Esophagus squamous epithelium (tissue), 5 donors: ENCODE data around the gene NUDT12. TPM values are rescaled to one million over a fixed set of nuclear protein-coding genes. Genes with fewer than 3 reads are reported as not detected.

Source experiments
- DNase-seq: peaks from one replicate; lab custom pipeline; 2025; lab: John Stamatoyannopoulos, UW
- H3K27ac ChIP-seq, 4 donors: fragments of 200-600 bp; sonication (generic); one replicate each; pipeline ENCODE4 v1.5.1; 2016 to 2019; ENCODE audit warnings: mild to moderate bottlenecking in 1 of 4
- H3K27me3 ChIP-seq, 4 donors: fragments of 200-600 bp; sonication (generic); 1 replicate in 3 of 4; 2 replicates in 1 of 4; pipeline versions ENCODE4 v1.5.1 to v1.6.0; 2017 to 2021; ENCODE audit warnings: antibody characterized with exemption in 1 of 4
- H3K36me3 ChIP-seq, 3 donors: fragments of 200-600 bp; sonication (generic); one replicate each; pipeline ENCODE4 v1.5.1; 2016 to 2019
- H3K4me1 ChIP-seq, 3 donors: fragments of 200-600 bp; sonication (generic); one replicate each; pipeline ENCODE4 v1.5.1; 2017 to 2019
- H3K4me3 ChIP-seq, 4 donors: fragments of 200-600 bp; sonication (generic); 1 replicate in 3 of 4; 2 replicates in 1 of 4; pipeline ENCODE4 v1.5.1; 2016 to 2019; ENCODE audit warnings: mild to moderate bottlenecking in 2 of 4, moderate library complexity in 1 of 4
- H3K9me3 ChIP-seq, 3 donors: fragments of 200-600 bp; sonication (generic); one replicate each; pipeline ENCODE4 v1.5.1; 2016 to 2019
- POLR2A ChIP-seq, 4 donors: fragments of 450-650 bp; IDR thresholded peaks; one replicate each; pipeline ENCODE4 v1.6.1; 2017; ENCODE audit warnings: antibody characterized with exemption in 4 of 4, mild to moderate bottlenecking in 4 of 4, moderate library complexity in 3 of 4
- WGBS, 2 donors: methylation state at CpG; one replicate each; pipeline ENCODE4 v1.1.5; 2018; 5-methylcytosine and 5-hydroxymethylcytosine counted together
- intact Hi-C: fragments of 100-400 bp; cut with DNase I; formaldehyde crosslinking; loops from one replicate; pipeline ENCODE4 v1.15.0; 2022
- total RNA-seq, 4 donors: library from RNA; depleted of rRNA; stranded (reverse); fragments of >200 nt; gene quantifications; one replicate each; pipeline ENCODE4 v1.1.0, GENCODE V29; 2016
- TF ChIP-seq, protein P1 (sequence below), 6 experiments: fragments of 450-650 bp in 4 of 6; fragments of 200-600 bp in 2 of 6; sonication (generic) in 2 of 6; IDR thresholded peaks; one replicate each; pipeline ENCODE4 v1.5.1; 2016 to 2019; ENCODE audit warnings: antibody characterized with exemption in 6 of 6, mild to moderate bottlenecking in 4 of 6, moderate library complexity in 4 of 6
- donor health status: DM: yes; HTN: yes; CAD: no.

Gene NUDT12
- total RNA-seq, 4 donors from 2014 or later = 6.8 to 12.3 (median 9.9) TPM

- H3K27me3 ChIP-seq = peaks cover 0 to 6% (median 0%) of the 10 kb centered on the region in 4 donors
- intact Hi-C loops = no loop called here
- no peaks in the 10 kb centered on the region for H3K9me3 ChIP-seq
- H3K36me3 ChIP-seq = no peaks in the 10 kb centered on the region
- WGBS, 2 donors = 50 to 63% methylated on average over 3 of the region's 3 CpGs
- no peak for TF ChIP-seq POLR2A (IDR thresholded peaks at IDR 0.05)
- TF ChIP-seq, protein P1, sequence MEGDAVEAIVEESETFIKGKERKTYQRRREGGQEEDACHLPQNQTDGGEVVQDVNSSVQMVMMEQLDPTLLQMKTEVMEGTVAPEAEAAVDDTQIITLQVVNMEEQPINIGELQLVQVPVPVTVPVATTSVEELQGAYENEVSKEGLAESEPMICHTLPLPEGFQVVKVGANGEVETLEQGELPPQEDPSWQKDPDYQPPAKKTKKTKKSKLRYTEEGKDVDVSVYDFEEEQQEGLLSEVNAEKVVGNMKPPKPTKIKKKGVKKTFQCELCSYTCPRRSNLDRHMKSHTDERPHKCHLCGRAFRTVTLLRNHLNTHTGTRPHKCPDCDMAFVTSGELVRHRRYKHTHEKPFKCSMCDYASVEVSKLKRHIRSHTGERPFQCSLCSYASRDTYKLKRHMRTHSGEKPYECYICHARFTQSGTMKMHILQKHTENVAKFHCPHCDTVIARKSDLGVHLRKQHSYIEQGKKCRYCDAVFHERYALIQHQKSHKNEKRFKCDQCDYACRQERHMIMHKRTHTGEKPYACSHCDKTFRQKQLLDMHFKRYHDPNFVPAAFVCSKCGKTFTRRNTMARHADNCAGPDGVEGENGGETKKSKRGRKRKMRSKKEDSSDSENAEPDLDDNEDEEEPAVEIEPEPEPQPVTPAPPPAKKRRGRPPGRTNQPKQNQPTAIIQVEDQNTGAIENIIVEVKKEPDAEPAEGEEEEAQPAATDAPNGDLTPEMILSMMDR (IDR thresholded peaks at IDR 0.05) = no peak
- H3K4me3 ChIP-seq = no peak overlapping the region
- DNase-seq = no peak
- H3K4me1 ChIP-seq = no peaks in the 10 kb centered on the region
- no peak overlapping the region for H3K27ac ChIP-seq
Observed at GRCh38 chr5:103569313-103570060, 6.9 kb upstream of the NUDT12 start.

DNA sequence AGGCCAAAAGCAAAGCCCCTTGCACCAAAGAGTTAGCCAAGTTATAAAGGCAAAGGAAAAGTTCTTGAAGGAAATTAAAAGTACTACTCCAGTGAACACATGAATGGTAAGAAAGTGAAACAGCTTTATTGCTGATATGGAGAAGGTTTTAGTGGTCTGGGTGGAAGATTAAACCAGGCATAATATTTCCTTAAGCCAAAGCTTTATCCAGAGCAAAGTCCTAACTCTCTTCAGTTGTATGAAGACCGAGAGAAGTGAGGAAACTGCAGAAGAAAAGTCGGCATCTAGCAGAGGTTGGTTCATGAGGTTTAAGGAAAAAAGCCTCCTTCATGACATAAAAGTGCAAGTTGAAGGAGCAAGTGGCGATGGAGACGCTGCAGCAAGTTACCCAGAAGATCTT, 3.1 kb upstream of the NUDT12 start:
- TF ChIP-seq POLR2A (IDR thresholded peaks at IDR 0.05) = no peak
- TF ChIP-seq, protein P1 (IDR thresholded peaks at IDR 0.05) = no peak
- peaks cover 0 to 3% (median 0%) of the 10 kb centered on the region in 4 donors for H3K27me3 ChIP-seq
- WGBS, 2 donors = 85 to 91% methylated on average over 4 of the region's 4 CpGs

GRCh38 chr5:103561685-103562452, 720 bp downstream of the NUDT12 start:
- intact Hi-C loops = no loop called here
- no peak for DNase-seq

More for the DNA sequence above, 3.1 kb upstream of the NUDT12 start:
- no peaks in the 10 kb centered on the region for H3K36me3 ChIP-seq
- no peak for DNase-seq
- H3K9me3 ChIP-seq = no peaks in the 10 kb centered on the region
- no peak overlapping the region for H3K4me3 ChIP-seq
- intact Hi-C loops = no loop called here
- H3K4me1 ChIP-seq = peaks cover 0 to 15% (median 0%) of the 10 kb centered on the region in 3 donors
- H3K27ac ChIP-seq = no peak overlapping the region

DNA sequence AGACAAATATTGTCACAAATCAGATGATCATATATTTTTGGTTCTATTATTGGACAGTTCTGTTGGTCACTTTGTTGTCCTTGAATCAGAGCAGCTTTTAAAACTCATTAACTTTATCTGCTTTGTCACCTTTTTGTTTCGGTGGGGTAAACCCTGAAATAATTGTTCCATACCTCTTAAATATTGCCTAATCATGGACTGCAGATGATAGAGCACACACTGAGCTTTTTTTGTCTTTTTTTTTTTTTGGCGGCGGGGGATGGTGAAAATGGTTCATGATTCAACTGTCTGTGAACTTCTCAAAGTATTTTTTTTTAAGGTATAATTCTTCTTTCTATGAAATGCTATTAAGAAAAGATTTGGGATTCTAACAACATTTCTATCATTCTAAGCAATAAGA, 1.8 kb downstream of the NUDT12 start:
- Histone ChIP-seq H3K27me3 (no peaks in the 10 kb centered on the region), H3K4me1 (peaks cover 0 to 15% (median 0%) of the 10 kb centered on the region in 3 donors), H3K4me3 (no peak overlapping the region), H3K36me3 (peaks cover 0 to 25% (median 0%) of the 10 kb centered on the region in 3 donors), H3K27ac (no peak overlapping the region), H3K9me3 (no peaks in the 10 kb centered on the region)
- WGBS, 2 donors = 82 to 91% methylated on average over 3 of the region's 3 CpGs
- no peak for TF ChIP-seq POLR2A (IDR thresholded peaks at IDR 0.05)
- TF ChIP-seq, protein P1 (IDR thresholded peaks at IDR 0.05) = no peak
- no peak for DNase-seq
- intact Hi-C loops = no loop called here

More at GRCh38 chr5:103561685-103562452, 720 bp downstream of the NUDT12 start:
- Histone ChIP-seq H3K4me3 (peak overlapping the region; percentile 75 to 87 (median 80)), H3K27me3 (peaks cover 0 to under 1% (median 0%) of the 10 kb centered on the region in 4 donors), H3K27ac (peak overlapping the region; percentile 81 to 88 (median 88)), H3K4me1 (peaks cover 0 to 15% (median 0%) of the 10 kb centered on the region in 3 donors), H3K36me3 (peaks cover 0 to 16% (median 0%) of the 10 kb centered on the region in 3 donors), H3K9me3 (no peaks in the 10 kb centered on the region)
- 16 to 33% methylated on average over 14 of the region's 14 CpGs for WGBS, 2 donors
- TF ChIP-seq, protein P1 (IDR thresholded peaks at IDR 0.05) = no peak
- no peak for TF ChIP-seq POLR2A (IDR thresholded peaks at IDR 0.05)

GRCh38 chr5:103546858-103547257, 15.7 kb downstream of the NUDT12 start:
- WGBS, 2 donors = 63 to 70% methylated on average over 2 of the region's 2 CpGs
- H3K4me3 ChIP-seq = no peak overlapping the region
- H3K36me3 ChIP-seq = peaks cover 0 to 18% (median 0%) of the 10 kb centered on the region in 3 donors
- H3K27ac ChIP-seq = no peak overlapping the region
- intact Hi-C loops = no loop called here
- no peaks in the 10 kb centered on the region for H3K27me3 ChIP-seq
- DNase-seq = no peak
- H3K4me1 ChIP-seq = no peaks in the 10 kb centered on the region
- TF ChIP-seq, protein P1 (IDR thresholded peaks at IDR 0.05) = no peak
- TF ChIP-seq POLR2A (IDR thresholded peaks at IDR 0.05) = no peak
- H3K9me3 ChIP-seq = no peaks in the 10 kb centered on the region
